Activated CD4-positive, alpha-beta T cell treated with anti-CD3 and anti-CD28 coated beads, Interleukin-2, Interleukin-4, amounts not matched to agents 100 ng/mL and 50 ng/mL, durations not matched to agents 16 hours and 8 hours (primary cell): ENCODE results near the gene VDAC2.
"Not testable (repeated sequence)": the region's sequence is repeated elsewhere in the genome, so short reads cannot be mapped to it uniquely, and the experiment has no call there.

Experiments used
- DNase-seq: peaks from one replicate; pipeline ENCODE4 v3.0.0-alpha.2; 2020; ENCODE audit warnings: low spot score

The VDAC2 gene

DNA sequence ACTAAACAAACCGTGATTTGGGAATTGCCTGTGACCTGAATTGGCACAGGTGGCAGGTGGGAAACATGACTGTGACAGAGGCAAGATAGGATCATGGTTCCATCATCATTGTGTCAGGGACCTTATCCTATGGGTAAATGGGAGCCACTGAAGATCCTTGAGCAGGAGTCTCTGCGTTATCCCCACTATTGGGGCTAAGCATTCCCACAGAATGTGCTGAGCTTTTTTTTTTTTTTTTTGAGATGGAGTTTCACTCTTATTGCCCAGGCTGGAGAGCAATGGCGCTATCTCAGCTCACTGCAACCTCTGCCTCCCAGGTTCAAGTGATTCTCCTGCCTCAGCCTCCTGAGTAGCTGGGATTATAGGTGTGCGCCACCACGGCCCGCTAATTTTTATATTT, 10.6 kb upstream of the VDAC2 start:
- DNase-seq: not testable (repeated sequence)

DNA sequence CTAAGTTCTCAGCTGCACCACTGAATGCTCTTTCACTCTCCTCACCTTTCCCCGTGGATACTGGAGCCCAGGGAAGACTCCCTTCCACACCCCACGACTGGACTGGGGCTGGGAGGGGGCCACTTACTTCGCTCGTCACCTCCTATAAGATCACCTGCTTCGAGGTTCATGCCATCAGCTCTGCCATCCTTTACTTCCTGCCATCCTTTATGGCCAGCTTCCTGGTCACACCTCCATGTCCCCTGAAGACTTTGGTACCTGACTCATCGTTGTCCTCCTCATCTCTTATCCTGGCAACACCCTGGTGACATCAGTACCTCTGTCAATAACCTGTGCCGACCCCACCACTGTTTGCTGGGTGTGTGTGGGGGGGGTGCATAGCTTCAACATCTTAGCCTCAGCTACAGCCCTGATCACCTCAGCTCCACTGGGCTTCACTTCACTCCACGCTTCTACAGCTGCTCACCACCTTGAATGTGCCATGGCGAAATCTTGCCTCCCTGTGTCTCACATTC, 8.7 kb upstream of the VDAC2 start:
- DNase-seq: no peak

DNA sequence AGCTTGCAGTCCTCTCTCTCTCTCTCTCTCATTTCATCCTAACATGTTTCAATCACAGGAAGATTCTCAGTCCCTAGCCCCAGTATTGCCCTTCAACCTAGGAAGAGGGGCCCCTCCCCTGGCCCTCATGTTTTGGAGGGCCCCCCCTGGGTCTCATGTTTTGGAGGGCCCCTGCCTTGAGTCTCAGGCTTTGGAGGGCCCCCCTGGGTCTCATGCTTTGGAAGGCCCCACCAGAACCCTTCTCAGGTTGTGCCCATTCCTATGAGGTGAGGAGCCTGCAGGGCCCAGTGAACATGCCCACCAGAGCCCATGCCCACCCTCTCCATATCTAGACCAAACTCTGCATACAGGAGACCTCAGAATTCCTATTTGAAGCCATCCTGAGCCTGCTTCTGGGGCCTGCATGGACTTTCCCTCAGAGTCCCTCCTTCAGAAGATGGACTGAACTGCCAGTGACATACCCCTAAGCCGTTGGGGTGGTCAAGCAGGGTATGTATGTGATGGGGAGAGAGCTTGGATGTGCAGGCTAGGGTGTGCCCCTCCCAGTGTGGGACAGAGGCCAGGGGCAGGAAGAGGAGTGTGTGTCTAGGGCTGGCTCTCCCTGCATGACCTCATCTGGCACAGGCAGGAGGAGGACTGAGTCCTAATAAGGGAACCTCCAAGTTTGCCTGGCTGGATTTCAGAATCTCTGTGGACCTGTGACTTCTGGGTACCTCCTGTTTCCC, 8.1 kb upstream of the VDAC2 start:
- DNase-seq: no peak

DNA sequence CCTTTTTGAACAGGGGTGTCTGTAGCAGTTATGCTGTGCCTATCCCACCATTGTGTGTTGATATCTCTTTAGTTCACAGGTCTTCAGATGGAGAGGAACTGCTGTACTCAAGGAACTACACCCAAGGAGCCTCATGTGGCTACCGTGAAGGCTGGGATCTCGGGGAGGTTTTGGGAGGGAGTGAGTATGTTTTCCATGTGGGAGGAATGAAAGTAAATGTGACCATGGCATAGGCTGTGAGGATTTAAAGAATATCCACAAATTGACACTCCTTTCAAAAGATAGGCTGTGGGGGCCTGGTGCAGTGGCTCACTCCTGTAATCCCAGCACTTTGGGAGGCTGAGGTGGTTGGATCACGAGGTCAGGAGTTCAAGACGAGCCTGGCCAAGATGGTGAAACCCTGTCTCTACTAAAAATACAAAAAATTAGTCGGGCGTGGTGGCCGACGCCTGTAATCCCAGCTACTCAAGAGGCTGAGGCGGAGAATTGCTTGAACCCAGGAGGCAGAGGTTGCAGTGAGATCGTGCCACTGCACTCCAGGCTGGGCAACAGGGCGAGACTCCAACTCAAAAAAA, 7.5 kb upstream of the VDAC2 start:
- DNase-seq: not testable (repeated sequence)

DNA sequence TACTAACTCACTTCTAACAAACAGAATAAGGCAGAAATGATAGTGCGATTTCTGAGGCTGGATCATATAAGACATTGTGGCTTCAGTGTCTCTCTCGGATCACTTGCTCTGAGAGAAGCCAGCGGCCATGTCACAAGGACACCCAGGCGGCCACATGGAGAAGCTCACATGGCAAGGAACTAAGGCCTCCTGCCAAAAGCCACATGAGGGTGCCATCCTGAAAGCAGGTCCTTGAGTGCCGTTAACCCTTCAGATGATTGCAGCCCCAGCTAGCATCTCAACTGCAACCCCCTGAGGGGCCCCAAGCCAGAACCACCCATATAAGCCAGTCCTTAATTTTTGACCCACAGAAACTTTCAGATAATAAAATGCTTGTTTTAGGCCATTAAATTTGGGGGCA, 6.9 kb upstream of the VDAC2 start:
- no peak for DNase-seq

DNA sequence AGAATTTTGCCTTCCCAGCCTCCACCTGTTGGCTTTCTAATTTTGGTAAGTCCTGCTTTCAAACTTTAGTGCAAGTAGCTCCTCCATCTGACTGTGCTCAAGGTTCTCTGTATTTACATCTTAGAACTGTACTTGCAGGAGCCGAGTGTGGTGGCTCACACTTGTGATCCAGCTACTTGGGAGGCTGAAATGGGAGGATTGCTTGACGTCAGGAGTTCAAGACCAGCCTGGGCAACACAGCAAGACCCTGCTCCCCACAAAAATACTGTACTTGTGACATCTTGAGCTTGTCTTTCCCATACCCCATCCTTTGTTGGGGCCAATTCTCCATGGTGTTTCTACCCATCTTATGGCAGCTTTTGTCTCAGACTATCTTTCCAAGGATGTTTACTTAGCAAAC, 4.7 kb upstream of the VDAC2 start:
- DNase-seq: no peak

DNA sequence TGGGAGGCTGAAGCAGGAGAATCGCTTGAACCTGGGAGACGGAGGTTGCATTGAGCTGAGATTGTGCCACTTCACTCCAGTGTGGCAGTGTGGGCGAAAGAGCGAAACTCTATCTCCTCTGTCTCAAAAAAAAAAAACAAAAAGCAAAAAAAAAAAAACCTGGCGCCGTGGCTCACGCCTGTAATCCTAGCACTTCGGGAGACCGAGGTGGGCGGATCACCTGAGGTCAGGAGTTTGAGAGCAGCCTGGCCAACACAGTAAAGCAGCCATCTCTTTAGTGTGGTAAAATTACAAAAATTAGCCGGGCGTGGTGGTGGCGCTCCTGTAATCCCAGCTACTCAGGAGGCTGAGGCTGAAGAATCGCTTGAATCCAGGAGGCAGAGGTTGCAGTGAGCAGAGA, 4.0 kb upstream of the VDAC2 start:
- not testable (repeated sequence) for DNase-seq

DNA sequence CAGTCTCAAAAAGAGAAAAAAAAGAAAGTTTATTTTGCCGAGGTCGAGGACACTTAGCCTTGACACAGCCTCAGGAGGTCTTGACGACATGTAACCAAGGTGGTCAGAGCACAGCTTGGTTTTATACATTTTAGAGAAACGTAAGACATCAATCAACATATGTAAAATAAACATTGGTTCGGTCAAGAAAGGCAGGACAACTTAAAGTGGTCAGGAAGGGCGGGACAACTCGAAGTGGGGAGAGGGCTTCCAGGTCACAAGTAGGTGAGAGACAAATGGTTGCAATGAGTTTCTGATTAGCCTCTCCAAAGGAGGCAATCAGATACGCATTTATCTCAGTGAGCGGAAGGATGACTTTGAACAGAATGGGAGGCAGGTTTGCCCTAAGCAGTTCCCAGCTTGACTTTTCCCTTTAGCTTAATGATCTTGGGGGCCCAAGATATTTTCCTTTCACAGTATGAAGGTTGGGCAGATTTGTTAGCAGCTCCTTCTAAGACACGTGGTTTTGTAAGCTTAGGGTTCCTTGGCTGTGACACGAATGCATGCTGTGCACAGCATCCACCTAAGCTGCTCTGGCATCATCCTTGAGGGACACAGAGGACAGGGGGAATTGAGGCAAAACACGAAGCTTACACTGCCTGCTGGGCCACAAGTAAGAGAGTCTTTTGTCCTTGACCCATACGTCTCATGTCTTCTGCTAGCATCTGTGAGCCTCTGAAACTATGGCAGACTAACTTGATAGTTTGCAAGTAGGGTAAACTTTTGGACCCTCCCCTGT, 3.3 kb upstream of the VDAC2 start:
- no peak for DNase-seq

DNA sequence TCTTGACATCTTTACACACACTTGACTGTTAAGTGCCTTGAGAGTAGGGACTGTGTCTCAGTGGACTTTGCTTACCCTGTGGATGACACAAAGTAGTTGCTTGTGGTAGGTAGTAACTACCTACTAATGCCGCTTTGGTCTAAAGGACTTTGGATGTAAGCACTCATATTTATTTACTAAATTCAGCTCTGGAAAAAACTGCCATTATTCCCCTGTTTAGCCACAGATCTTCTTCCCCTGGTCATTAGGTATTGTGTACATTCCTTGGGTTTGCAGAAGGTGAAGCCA, 2.8 kb upstream of the VDAC2 start:
- DNase-seq: no peak

DNA sequence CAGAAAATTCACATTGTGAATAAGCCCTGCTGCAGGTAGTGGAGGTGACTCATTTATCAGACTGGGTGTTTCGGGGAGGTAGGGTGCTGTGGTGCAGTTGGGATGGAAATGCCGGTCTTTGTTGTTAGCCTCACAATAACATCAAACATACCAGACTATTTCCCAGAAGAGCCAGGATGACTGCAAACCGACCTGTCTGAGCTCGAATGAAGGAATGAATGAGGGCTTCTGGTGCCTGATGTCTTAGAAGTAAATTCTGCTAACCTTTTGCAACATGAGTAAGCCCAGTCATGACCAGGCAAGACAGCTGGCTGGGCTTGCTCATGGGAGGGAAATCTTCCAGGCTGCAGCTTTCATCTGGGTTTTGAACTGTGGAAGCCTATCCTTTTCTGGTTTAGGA, 2.4 kb upstream of the VDAC2 start:
- no peak for DNase-seq

DNA sequence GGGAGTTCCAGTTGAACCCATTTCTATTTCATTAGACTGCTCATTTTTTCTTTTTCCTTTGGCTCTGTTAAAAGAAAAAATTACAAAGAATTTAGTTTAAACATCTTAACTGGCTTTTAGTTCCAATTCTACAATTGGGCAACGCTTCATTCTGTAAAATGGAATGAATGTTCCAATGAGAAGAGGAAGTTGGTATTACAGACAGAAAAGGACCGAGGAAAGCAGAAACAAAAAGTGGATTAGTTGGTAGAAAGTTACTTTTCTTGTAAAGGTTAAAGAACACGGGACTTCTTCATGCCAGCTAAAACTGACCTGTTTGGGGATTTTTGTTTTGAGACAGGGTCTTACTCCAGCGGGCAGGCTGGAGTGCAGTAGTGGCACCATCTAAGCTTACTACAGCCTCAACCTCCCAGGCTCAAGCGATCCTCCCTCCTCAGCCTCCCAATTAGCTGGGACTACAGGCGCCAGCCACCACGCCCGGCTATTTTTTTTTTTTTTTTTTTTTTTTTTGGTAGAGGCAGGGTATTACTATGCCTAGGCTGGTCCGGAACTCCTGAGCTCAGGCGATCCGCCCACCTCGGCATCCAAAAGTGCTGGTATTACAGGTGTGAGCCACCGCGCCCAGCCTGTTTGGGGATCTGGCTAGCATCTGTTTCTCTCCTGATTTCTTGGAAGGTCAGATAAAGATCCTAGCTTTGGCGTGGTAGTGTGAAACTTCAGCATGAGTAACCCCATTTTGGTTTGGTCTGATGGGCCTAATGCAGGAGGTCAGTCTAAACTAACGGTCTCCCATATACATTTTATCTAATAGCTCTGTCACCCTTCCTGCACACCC, 1.3 kb upstream of the VDAC2 start:
- no peak for DNase-seq

DNA sequence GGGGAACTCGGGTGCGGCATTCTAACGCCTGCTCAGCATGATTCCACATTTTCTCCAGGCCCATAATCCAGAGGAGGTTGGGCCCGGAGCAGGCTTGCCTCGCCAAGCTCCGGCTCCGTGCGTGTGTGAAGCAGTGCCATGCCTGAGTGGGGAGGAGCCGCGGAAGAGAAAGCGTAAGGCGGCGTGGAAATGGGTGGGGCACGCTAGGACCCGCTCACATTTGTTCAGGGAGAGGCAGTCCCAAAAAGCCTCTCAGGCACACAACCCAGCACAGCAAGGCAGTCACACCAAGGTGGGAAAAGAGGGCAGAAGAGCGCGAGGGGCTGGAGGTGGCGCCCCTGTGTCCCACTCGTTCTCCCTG, 695 bp upstream of the VDAC2 start:
- DNase-seq: peak; percentile 74

DNA sequence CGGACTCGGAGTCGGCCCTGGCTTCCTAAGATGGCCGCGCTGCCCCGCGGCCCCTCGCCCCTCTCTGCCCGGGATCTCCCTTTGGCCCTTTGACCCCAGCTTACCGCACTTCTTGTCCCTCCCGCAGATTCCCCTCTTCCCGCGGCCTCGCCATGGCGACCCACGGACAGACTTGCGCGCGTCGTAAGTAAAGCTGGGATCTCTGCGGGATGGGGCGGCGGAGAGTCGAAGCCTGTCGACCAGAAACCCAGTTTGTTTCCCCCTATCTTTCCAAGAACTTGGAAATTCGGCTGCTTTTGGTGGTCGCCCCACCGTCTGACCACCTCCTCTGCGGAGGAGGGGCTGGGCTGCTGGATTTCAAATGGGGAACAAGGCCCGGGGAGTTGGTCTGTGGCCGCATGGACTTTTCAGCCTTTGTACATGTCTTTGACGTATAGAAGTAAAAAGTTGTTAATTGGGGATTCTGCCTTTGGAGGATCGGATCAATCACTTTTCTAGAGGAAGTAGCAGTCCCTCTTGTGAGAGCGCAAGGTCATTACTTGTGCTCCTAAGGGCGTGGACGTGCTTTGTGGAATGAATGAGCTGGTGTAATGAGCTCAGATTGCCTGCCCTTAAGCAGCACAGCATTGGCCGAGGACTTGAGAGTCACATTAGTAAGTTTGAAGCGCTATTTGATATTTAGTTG, 553 bp downstream of the VDAC2 start:
- peak; percentile 44 for DNase-seq

DNA sequence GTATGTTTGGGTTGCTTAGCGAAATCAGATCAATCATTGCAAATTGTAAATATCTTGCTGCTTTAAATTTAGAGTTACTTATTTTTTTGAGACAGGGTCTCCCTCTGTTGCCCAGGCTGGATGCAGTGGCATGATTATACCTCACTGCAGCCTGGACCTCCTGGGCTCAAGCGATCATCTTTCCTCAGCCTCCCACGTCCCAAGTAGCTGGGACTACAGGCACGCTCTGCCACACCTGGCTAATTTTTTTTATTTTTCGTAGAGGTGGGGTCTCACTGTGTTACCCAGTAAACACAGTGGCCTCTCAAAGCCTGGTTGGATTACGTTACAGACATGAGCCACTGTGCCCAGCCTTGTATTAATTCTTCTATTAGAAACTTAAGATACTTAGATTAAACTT, 1.7 kb downstream of the VDAC2 start:
- no peak for DNase-seq

DNA sequence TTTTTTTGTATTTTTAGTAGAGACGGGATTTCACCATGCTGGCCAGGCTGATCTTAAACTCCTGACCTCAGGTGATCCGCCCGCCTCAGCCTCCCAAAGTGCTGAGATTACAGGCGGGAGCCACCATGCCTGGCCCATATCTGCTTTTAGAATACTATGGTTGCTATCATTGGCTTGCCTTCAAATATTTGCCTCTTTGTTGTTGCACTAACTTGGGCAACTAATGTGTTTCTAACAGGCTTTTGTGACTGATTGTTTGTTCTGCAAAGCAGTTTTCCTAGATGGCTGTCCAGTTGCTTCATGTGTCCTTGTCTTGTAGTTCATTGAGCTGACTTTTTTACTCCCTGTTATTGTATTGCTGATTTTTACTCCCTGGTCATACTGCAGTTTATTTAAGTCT, 9.7 kb downstream of the VDAC2 start:
- DNase-seq: no peak

DNA sequence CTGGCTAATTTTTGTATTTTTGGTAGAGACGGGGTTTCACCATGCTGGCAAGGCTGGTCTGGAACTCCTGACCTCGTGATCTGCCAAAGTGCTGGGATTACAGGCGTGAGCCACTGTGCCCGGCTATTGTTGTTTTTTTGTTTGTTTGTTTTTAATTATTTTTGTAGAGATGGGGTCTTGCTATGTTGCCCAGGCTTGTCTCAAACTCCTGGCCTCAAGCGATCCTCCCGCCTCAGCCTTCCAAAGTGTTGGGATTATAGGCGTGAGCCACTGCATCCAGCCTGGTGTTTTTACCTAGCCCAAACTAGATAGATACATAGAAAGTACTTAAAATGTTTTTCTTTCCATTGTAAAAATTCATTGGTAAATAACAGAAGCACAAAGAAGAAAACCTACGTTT, 10.9 kb downstream of the VDAC2 start:
- not testable (repeated sequence) for DNase-seq

DNA sequence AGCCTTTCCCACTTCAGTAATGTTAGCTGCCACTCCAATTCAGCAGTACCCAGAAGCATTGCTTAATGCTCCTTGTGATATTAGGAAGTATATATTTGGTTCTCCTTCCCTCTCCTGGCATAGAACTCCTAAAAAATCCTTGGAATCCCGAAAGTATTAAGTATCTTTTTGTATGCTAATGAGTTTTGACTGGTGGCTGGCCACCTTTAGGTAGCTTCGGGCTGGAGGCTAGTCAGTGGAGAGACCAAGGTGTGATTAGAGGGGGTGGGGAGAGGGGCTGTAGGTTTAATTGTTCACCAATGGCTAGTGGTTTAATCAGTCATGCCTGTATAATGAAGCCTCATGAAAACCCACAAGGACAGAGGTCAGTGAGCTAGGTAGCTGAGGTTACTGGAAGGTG, 12.9 kb downstream of the VDAC2 start:
- no peak for DNase-seq

DNA sequence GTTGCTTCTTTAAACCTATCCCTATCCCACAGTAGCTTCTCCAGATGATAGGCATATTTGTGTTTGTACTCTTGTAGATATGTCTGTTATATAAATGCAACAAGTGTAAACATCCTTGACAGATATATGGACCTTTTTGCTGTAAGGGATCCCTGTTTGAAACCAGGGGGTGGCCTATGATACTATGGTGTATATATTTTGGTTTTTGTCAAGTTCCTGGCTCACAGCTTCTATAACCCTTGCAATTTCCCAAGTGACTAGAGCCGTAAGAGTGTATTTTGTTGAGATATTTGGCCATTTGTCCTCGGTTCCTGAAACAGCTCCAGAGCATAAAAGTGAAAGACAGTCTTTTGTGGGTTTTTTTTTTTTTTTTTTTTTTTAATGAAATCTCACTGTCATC, 15.5 kb downstream of the VDAC2 start:
- no peak for DNase-seq

DNA sequence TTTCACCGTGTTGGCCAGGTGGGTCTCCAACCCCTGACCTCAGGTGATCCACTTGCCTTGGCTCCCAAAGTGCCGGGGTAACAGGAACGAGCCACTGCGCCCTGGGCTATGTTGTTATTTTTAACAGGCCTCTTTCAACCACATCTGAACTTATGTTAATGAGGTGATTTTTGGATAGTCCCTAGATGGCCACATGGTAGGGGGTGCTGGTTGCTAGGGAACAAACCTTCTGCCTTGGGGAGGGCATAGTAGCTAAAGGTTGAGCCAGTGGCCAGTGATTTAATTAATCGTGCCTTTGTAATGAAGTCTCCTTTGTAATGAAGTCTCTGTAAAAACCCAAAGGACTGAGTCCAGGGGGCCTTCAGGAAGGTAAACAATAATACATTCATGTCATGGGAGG, 16.1 kb downstream of the VDAC2 start:
- DNase-seq: no peak

DNA sequence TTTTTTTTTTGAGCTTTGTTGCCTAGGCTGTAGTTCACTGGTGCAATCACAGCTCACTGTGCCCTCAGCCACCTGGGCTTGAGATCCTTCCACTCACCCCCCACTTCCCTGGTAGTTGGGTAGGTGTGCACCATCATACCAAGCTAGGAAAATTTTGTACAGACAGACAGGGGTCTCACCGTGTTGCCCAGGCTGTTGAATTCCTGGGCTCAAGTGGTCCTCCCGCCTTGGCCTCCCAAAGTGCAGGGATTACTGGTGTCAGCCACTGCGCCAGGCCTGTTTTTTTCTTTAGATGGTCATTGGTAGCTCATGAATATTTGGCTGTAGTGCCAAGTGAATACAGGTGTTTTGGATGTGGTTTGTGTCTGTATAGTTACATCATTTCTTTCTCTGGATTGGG, 17.7 kb downstream of the VDAC2 start:
- DNase-seq: no peak

DNA sequence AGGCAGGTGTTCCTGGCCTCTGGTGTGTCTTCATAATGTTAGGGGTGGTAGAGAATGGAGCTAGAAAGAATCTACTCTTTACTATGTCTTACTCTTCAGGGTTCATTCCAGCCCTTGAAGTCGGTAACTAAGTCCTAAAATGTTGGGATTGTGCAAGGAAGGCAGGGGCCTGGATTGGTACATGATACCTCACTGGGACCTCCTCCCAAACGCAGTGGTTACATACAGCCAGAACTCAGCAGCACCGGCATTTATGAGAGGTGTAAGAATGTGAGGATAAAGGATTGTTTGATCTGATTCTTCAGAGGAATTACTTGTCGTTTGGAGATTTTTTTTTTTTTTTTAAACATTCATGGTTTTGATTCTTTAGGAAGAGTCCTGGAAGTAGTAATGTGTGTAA, 18.2 kb downstream of the VDAC2 start:
- no peak for DNase-seq

DNA sequence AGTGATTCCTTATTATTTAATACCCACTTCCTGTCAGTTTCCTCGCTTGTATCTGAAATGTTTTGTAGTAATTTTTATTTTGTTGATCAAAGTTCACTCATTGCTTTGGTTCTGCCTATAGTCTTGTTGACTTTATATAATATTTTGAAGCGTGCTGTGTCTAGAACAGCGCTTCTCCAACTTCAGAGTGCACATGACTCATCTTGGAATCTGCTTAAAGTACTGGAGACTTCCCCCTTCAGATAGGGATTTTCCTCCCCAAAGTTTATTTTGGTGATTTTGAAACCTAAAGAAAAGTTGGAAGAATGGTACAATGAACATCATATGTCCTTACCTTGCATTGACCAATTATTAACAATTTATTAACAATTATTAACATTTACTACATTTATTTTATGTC, 19.4 kb downstream of the VDAC2 start:
- DNase-seq: no peak
